ENCODE data around the gene TNFSF8. TPM values are rescaled to one million over a fixed set of nuclear protein-coding genes. Genes with fewer than 3 reads are reported as not detected.

TNFSF8 gene, protein sequence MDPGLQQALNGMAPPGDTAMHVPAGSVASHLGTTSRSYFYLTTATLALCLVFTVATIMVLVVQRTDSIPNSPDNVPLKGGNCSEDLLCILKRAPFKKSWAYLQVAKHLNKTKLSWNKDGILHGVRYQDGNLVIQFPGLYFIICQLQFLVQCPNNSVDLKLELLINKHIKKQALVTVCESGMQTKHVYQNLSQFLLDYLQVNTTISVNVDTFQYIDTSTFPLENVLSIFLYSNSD
- 1 to 10 TPM in 3 of 4 donors, under 1 TPM in 1; 0.84 to 8.1 (median 2.3) TPM for total RNA-seq

DNA sequence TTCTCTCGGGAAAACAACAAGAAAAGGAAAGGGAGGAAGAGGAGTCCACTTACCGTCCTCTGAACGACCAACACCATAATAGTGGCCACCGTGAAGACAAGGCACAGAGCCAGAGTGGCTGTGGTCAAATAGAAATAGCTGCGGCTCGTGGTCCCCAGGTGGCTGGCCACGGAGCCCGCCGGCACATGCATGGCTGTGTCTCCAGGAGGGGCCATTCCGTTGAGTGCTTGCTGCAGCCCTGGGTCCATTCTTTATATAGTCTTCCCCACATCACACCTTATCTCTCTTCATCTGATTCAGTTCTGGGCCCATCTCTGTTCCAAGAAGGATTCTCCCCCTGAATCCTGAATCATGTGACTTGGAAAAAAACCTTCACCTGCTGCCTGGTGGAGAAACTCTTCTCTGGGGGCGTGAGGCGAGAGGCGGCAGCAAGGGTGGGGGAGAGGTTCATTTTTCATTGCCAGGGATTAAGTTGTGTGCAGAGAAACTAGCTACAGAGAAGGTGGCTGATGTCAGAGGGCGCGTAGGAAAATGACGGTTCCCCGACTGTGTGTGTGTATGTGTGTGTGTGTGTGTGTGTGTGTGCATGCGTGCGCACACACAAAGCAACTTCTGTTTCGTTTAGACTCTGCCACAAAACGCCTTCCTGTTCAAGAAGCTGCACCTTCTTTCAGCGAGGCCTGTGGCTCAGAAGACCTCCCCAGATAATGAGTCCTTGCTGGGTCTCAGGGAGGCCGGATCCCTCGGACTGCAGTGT, at the start of gene TNFSF8:
TSS of gene TNFSF8 (minus strand) at position 536 of the 757 bp plus-strand sequence. CDS start at position 248, 288 bp downstream.
- no peaks in the 10 kb centered on the region for H3K4me1 ChIP-seq
- 57 to 71% methylated on average over 24 of the region's 24 CpGs for WGBS, 2 donors
- no peak for DNase-seq (ENCODE audit: low spot score in 2 of 2)
- no peaks in the 10 kb centered on the region for H3K27me3 ChIP-seq
- H3K36me3 ChIP-seq: no peaks in the 10 kb centered on the region
- peak within 1 kb of the TSS in 3 of 4 donors; percentile 5 to 46 (median 39) for H3K4me3 ChIP-seq
- no peaks in the 10 kb centered on the region for H3K9me3 ChIP-seq
- TF ChIP-seq POLR2A (IDR thresholded peaks at IDR 0.05): peak in 1 of 2 donors; percentile 19
- no peak for TF ChIP-seq EP300 (IDR thresholded peaks at IDR 0.05)
- TF ChIP-seq, protein P1, sequence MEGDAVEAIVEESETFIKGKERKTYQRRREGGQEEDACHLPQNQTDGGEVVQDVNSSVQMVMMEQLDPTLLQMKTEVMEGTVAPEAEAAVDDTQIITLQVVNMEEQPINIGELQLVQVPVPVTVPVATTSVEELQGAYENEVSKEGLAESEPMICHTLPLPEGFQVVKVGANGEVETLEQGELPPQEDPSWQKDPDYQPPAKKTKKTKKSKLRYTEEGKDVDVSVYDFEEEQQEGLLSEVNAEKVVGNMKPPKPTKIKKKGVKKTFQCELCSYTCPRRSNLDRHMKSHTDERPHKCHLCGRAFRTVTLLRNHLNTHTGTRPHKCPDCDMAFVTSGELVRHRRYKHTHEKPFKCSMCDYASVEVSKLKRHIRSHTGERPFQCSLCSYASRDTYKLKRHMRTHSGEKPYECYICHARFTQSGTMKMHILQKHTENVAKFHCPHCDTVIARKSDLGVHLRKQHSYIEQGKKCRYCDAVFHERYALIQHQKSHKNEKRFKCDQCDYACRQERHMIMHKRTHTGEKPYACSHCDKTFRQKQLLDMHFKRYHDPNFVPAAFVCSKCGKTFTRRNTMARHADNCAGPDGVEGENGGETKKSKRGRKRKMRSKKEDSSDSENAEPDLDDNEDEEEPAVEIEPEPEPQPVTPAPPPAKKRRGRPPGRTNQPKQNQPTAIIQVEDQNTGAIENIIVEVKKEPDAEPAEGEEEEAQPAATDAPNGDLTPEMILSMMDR (IDR thresholded peaks at IDR 0.05): no peak
- peak within 1 kb of the TSS in 3 of 4 donors; percentile 61 to 74 (median 64) for H3K27ac ChIP-seq

DNA sequence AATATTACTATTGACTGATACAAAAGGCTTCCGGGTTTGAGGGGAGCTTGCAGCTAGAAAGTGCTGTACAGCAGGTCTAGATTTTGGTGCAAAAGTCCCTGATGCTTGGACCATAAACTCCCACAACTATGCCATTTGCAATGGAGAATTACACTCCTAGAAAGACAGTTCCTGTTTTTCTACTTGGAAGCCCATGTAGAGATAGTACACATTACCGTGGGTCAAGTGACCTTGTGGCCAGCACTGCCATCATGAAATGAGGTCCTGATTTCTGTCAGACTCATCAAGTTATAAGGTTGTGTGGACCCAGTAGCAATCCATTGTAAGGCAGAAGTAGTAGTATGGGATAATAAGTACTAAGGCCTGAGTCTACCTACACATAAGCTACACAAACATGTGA, 42.8 kb upstream of the TNFSF8 start:
- no peak overlapping the region for H3K4me3 ChIP-seq
- TF ChIP-seq, protein P1 (IDR thresholded peaks at IDR 0.05): no peak
- TF ChIP-seq EP300 (IDR thresholded peaks at IDR 0.05) (no peak), POLR2A (IDR thresholded peaks at IDR 0.05) (no peak)
- 77 to 82% methylated on average over 2 of the region's 2 CpGs for WGBS, 2 donors
- H3K27me3 ChIP-seq: no peaks in the 10 kb centered on the region
- no peaks in the 10 kb centered on the region for H3K36me3 ChIP-seq
- H3K4me1 ChIP-seq: no peaks in the 10 kb centered on the region
- DNase-seq (ENCODE audit: low spot score in 2 of 2): no peak
- H3K9me3 ChIP-seq: no peaks in the 10 kb centered on the region
- no peak overlapping the region for H3K27ac ChIP-seq

DNA sequence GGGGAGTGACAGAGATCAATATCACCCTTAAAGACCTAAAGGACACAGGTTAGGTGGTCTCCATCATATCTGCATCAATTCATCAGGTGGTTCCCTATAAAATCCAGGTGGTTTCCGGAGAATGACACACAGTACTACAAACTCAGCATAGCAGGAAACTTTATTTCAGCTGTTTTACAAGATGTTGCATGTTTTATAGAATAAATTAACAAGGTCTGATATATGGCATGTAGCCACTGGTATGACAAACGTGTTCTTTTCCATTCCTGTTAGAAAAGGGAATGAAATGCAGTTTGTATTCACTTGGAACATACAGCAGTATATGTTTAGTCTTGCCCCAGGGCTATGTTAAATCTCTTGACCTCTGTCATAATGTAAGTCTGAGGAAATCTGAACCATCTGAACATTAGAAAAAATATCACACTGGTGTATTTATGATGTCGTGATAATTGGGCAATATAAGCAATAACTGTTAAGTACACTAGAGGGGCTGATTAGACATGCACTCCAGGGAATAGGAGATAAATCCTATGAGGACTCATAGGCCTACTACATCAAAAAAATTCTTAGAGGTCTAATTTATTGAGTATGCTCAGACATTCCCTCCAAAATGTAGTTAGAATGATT, 42.2 kb upstream of the TNFSF8 start:
- 53% methylated on average over 3 of the region's 3 CpGs for WGBS, 2 donors
- Histone ChIP-seq H3K27ac (no peak overlapping the region), H3K36me3 (no peaks in the 10 kb centered on the region), H3K4me3 (no peak overlapping the region), H3K27me3 (no peaks in the 10 kb centered on the region), H3K9me3 (no peaks in the 10 kb centered on the region), H3K4me1 (no peaks in the 10 kb centered on the region)
- no peak for DNase-seq (ENCODE audit: low spot score in 2 of 2)
- TF ChIP-seq POLR2A (IDR thresholded peaks at IDR 0.05): no peak
- no peak for TF ChIP-seq EP300 (IDR thresholded peaks at IDR 0.05)

DNA sequence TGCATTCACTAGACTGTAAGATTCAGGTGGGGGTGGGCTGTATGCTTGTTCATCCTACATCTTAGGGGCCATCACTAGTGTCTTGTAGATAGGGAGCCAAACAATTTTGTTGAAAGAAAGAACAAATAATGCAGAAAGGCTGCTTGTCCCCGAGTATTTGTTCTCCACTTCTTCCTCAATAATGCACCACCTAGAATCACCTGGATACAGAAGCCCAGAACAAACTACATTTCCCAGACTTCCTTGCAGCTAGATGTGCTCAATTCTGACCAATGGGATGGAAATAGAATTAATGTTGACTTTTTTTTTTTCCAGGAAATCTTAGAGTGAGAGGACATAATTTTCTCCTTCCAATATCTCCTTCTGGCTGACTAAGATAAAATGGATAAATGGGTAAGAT, 38.9 kb upstream of the TNFSF8 start:
- H3K27me3 ChIP-seq: no peaks in the 10 kb centered on the region
- WGBS, 2 donors: 65 to 72% methylated on average over 1 of the region's 1 CpG
- DNase-seq (ENCODE audit: low spot score in 2 of 2): no peak

DNA sequence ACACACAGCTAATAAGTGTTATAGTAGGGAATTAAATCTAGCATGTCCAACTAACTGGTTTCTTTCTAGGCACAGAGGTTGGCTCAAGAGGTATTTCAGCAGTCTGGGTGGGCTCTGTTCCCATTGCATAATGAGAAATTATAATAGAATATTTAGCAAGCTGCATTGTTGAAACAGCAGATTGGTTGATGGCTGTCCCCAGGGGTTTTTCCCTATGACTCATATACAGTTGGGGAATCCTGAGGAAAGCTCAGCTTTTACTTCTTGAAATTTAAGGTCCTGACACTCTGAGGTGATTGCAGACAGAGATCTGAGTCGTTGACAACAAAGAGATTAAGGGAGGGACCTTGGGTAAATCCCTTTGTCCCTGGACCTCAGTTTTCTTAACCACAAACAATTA, 38.3 kb upstream of the TNFSF8 start:
- no peak overlapping the region for H3K4me3 ChIP-seq
- TF ChIP-seq POLR2A (IDR thresholded peaks at IDR 0.05): no peak
- TF ChIP-seq, protein P1 (IDR thresholded peaks at IDR 0.05): no peak
- 7 to 8% methylated on average over 1 of the region's 1 CpG for WGBS, 2 donors
- no peaks in the 10 kb centered on the region for H3K27me3 ChIP-seq
- DNase-seq (ENCODE audit: low spot score in 2 of 2): no peak
- no peak overlapping the region for H3K27ac ChIP-seq
- H3K4me1 ChIP-seq: no peaks in the 10 kb centered on the region
- no peaks in the 10 kb centered on the region for H3K36me3 ChIP-seq
- H3K9me3 ChIP-seq: no peaks in the 10 kb centered on the region

More for the DNA sequence above, 38.9 kb upstream of the TNFSF8 start:
- no peak overlapping the region for H3K4me3 ChIP-seq
- TF ChIP-seq POLR2A (IDR thresholded peaks at IDR 0.05) (no peak), EP300 (IDR thresholded peaks at IDR 0.05) (no peak)
- TF ChIP-seq, protein P1 (IDR thresholded peaks at IDR 0.05): no peak
- H3K36me3 ChIP-seq: no peaks in the 10 kb centered on the region
- no peaks in the 10 kb centered on the region for H3K4me1 ChIP-seq
- no peak overlapping the region for H3K27ac ChIP-seq
- no peaks in the 10 kb centered on the region for H3K9me3 ChIP-seq
